HCEC 1CT (cell line): Measurements from ENCODE around the gene SUPT4H1.

Experiments used
- DNase-seq: peaks from one replicate; pipeline ENCODE4 v3.0.0-alpha.2; 2017

SUPT4H1 gene

DNA sequence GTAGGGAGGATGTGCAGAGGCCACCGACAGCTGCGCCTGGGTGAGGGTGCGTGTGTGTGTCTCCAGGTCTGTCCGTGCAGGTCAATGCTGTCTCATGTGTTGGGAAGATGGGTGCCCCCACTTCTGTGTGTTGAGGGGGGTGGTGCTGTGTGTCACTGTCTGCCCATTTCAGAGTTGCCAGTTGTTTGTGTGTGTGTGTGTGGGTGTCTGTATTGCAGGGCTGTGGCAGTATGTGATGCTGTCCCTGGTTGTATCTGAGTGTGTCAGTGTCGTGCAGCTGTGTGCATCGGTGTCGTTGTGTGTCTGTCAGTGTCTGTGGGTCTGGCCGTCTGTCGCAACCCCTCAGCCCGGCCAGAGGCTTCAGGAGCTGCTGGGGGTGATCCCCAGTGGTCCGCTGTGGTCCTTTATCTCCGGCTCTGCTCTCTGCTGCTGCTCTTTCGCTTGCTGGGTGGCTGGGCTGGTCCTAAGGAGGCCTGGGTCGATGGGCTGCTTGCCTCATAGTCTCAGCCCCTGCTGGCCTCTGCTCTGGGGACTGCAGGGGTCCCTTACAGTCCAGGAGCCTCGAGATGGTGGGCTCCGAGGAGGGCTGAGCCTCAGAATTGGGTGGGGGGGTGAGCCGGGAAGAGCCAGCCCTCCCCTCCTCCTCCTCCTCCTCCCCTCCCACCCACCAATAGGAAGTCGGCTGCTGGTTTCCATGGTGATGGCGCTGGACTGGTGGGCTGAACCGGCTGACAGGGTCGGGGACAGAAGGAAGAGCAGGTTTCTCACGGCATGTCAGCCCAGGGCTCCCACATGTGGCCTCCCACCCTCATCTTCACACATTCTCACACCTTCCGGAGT is 23.6 kb downstream of the SUPT4H1 start, which contains the start of gene TSPOAP1:
Gene TSPOAP1, minus strand, starts transcription at position 601 of the 840 bp plus-strand sequence. CDS start 875 bp downstream, outside the sequence.
- DNase-seq = no peak

DNA sequence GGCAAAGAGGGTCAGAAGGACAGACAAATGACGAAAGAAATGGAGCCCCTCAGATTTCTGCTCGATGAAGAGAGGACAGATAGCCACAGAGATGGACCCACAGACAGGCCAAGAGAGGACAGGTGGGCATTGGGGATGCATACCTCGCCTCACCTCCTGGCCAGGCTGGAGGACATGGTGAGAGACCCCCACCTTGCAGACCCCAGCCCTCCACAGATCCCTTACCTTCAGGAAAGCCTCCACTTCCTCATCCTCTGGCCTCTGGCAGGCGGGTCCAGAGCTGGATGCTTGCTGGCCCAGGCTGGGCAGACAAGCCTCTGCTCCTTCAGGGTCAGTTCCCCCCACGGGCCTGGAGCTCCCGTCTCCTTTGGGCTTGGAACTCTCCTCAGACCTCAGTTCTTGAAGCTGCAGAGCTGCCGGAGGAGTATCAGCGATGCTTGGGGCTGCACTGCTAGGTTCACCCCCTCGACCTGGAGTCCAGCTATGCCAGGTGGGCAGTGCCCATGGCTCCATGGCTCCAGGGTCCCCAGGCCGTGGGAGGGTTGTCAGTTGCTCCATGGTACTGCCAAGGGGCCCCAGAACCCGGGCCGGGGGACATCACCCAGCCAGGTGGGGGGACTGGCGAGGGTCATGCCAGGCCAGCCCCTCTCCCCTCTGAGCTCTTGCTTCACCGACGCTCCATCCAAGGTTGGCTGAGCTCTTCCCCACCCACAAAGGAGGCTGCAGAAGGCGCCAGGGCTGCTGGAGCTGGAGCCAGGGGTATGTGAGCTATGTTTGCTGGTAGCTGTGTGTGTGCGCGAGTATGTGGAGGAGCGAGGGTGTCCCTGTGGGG is 24.4 kb downstream of the SUPT4H1 start:
- DNase-seq = no peak

DNA sequence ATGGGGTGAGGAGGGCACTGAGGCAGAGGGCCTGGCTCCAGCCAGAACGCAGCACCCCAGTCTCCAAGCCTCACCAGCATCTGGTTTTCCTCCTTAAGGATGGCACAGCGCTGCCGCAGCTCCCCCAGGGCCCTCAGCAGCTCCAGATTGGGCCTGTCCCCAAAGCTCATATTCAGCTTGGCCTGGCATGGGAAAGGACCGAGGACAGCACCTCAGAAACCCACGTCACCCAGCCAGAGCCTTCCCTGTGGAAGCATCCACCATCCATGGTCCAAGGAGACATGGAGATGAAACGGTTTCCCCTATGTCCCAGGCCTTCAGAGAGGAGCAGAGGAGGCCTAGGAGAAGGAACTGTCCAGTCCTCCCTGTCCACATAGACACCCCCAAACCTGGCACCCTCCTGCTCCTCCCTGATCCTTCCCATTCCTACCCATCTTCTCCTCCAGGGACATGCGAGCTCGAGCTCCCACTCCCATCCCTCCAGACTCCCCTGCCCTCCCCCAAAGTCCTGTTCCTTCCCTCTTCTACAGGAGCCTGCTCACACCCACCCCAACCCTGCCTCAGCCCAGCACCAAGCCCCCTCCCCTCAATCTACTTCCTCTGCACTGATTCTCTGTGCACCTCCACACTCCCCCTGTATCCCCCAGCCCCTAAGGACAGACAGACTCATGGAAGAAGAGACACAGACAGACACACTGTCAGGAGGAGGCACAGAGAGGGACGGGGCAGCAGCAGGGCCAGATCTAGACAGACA is 25.2 kb downstream of the SUPT4H1 start:
- DNase-seq = no peak

DNA sequence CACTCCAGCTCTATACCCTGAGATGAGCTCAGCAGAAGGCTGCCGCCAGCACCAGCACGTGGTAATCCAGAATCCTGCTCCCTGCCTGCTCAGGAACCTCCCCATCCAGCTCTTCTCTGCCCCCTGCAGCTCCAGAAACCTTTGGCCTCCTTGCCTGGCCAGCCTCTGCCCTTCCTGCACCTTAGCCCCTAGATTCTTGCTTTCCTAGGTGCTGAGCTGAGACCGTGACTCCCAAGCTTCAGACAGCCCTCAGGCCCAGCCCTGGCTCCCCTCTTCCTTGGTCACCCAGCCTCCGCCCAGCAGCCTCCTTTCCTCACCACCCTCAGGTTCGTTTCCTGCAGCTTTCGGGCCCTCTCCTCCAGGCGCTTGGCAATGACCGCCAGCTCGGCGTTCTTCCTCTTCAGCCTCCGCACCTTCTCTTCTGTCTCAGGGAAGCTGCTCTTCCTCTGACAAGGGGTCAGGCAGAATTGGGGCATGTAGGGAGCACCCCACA is 26.0 kb downstream of the SUPT4H1 start:
- DNase-seq = no peak

DNA sequence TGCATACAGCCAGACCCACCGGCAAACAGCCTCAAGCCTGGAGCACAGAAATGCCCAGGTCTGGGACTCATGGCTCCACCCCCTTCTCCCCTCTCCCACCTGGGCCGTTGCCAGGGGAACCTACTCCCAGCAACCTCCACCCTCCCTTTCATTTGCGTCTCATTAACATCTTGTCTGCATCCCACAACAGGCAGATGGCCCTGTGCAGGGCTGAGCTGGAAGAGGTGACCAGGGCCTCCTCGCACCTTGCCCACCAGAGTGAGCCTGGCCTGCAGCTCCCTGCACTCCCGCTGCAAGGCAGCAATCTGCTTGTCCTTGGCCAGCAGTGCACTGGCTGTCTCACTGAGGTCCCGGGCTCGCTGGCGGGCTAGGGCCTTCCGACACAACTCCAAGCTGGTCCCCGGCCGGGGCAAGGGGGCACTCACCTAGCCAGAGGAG is 26.7 kb downstream of the SUPT4H1 start:
- DNase-seq = no peak

DNA sequence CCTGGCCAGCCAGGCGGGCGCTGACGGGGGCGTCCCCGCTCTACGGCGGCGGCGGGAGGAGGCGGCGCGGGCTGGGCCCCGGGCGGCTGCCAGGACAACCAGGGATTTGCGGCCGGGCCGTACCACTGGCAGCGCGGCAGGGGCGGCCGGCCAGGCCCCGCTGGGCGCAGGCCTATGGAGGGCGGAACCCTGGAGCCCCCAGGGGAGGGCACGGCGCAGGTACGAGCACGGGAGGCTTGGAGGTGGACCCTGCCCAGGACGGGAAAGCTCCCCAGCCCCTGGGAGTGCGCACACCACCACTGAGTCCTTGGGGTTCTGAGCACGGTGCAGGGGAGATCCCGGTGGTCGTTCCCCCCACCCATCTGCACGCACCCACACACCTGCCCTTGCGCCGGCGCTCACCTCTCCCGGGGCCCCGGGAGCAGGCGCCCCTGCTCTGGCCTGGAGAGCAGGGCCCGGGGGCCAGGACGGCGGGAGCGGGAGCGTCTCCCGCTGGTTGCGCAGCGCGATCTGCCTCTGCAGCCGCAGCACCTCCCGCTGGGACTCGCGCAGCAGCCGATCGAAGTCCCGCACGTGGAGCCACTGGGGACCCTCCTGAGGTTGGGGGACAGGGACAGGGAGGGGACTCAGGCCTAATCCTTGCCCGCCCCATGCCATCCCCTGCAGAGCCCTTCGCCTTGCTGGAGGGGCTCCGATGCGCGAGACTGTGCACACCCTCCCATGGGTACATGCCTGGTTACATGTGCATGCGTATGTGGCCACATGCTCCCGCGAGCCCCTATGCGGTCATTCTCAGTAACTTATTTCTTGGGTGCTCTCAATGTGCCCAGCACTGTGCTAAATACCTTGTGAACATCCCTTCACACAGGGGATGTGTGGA is 27.4 kb downstream of the SUPT4H1 start:
- DNase-seq = no peak

DNA sequence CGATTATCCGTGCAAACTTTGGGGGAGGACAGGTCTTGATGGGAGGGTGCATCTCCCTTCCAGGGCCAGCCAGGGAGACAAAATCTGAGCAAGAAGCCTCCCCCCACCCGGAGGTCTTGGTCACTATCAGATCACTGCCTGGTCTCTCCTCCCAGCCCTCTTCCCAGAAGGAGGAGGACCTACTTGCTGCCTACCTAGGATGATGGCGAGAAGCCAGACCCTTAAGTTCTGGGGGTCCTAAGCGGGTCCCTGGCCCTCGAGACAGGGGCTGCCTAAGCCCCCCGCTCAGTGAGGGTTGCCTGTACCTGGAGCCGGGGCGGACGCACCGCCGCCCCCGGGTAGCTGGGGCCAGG is 28.0 kb downstream of the SUPT4H1 start:
- DNase-seq = no peak

DNA sequence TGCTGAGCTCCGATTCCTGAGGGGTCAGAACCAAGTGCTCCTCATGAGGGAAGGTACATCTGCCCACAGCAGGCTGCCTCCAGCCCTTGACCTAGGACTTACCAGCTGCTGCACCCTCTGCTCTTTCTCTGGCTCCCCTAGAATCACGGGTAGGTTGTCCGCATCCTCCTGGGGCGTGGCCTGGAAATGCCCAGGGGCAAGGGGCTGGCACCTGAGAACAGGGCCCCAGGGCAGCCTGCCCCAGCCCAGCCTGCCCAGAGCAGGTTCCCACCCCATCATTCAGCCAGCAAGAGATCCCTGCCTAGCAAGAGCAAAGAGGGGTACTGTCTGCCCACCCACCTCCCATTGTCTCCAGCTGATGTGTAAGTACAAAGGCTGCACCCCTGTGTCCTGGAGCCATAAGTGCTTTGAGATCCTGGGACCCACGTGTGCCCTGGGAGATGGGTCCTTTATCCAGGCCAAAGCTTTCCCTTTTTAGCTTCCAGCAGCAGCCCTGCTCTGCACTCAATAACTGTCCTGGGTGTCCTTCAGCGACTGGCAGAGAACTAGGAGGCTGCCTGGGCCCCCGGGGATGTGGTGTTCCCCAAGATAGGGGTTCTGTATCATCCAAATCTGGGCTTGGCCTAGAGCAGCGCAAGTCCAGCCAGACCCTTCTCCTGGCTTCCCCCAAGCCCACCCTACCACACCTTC is 28.5 kb downstream of the SUPT4H1 start:
- no peak for DNase-seq

DNA sequence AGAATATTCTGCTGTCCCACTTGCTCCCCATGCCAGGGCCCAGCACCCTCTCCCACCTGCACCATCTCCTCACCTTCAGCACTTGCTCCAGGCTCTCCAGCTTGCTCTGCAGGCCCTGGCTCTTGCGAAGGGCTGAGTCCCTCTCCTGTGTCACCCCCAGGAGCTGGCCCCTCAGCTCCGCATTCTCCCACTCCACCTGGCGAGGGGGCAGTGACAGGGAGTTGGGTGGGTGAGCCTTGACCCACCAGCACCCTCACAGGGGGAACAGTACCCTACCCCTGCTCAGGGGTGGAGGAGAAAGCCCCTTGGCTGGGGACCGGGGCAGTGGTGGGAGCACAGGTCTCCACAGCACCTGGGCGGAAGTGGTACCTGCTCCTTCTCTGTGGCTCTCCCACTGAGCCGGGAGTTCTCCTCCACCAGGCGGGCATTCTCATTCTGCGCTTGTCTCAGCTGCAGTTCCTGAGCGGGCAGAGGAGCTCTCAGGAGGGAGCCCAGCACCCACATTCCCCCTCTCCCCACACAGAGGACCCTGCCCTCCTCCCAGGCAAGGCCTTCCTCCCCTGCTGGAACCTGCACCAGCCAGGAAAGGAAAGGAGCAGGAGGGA is 29.3 kb downstream of the SUPT4H1 start:
- DNase-seq = no peak

DNA sequence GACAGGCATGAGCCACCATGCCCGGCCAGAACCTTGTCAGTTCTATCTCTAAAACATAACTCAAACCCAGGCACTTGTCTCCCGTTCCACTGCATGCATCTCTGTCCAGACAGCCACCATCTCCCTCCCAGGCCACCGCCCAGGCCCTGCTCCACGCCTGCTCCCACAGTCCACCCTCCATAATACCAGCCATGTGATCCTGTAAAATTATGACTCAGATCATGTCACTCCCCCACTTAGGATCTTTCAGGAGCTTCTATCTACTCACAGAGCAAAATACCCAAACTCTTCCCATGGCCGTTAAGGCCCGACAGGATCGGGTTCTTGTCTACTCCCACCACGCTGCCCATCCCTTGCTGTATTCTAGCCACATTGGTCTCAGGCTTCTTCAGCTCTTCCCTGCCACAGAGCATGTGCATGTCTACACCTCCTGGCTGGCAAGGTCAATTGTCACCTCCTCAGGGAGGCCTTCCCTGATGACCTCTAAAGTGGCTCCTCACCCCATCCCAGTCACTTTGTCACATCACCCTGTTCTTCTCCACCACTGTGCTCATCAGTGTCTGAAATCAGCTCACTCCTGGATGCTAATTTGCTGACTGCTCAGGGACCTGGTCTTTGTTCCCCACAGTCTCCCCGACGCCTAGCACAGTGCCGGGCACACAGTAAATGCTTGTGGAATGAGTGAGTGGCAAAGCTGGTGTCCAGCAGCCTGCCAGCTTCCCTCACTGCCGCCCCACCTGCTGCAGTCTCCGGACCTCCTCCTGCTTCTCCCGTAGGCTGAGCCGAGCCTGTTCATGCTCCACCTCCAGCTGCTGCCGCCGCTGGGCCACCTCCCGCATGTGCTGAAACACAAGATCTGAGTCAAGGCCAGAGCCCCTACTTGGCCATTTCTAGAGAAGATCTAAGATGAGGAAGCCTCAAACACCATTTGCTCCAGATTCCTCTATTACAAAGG is 30.2 kb downstream of the SUPT4H1 start:
- DNase-seq = no peak

DNA sequence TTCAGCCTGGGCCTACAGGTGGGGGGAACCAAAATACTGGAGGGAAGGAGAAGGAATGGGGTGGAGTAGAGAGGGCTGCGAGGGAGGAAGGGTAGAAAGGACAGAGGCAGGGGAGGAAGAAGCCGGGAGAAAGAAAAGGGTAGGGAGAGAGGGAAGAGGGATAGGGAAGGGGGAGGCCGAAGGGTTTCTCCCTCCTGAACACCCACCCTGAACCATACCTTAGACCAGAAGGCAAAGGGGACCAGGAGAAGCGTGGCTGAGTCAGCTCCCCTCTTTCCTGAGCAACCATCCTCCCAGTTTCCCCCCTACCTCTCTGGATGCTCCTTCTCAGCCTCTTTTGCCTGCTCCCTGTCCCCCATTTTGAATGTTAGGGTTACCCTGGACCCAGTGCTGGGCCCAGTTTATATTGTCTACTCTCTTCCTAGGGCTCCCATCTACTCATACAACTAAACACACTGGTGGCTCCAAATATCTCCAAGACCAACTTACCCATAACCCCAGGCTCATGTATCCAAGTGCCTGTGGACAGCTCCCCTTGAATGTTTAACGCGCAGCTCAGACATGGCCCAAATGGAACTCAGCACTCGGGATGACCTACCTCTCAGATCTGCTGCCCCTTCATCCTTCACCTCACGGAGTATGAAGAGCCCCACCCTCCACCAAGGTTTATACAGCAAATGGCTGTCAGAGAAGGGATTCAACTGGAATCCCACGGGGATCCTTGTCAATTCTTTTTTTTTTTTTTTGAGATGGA is 31.3 kb downstream of the SUPT4H1 start:
- no peak for DNase-seq

DNA sequence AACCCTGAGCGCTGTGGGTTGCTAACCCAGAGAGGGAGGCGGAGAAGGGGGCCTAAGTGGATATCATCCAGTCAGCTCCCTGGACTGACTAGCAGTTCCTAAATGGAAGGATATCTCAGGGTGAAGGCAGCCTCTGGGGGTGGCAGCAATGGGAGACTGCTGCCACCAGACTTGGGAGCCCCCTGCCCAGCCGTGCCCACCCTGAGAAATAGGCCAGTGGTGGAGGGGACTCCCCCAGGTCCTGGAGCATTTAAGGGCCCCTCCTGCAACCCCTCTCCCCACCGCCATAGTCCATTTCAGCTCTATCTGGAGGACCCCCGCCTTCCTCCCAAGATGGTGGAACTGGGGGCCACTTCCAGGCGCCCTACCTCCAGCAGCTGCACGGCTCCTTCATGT is 31.8 kb downstream of the SUPT4H1 start:
- no peak for DNase-seq

DNA sequence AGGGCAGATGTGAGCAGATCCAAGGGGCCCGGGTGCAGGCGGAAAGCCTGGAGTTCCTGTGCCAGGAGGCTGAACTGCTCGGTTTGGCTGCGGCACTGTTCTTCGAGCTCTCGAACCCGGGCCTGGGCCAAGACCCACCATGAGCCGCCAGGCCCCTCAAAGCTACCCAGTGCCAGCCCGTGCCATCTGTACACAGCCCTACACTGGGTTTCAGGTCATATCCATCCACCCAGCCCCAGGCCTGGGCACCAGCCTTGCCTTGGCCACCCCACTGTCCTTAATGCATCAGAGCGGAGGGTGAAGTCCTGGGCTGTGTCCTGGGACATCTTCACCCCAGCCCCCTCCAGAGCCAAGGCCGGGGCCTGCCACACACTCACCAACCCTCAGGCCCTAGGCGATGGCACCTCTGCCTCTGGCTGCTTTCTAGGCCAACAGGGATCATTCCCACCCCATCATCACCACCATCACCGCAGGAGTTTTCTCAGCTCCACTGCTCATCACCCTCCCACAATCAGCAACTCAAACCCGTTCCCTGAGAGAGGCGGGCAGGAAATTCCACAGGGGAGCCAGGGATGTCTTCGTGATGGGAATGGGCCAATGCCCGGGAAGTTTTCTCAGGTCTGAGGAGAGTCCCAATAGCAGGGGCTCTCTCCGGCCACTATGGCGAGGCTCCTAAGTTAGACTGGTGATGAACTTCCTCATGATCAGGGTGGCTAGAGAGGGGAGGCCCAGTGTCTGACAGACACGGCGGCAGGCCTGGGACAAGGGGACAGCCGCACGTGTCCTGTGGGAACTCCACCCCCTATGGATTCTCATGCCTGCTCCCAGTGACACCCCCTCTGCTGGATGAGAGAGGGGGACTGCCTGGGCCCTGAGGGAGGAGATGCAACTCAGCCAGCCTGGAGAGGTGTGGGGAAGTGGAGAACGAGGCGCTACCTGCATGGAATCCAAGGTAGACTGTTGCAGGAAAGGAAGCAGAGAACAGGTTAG is 32.5 kb downstream of the SUPT4H1 start:
- DNase-seq = no peak

DNA sequence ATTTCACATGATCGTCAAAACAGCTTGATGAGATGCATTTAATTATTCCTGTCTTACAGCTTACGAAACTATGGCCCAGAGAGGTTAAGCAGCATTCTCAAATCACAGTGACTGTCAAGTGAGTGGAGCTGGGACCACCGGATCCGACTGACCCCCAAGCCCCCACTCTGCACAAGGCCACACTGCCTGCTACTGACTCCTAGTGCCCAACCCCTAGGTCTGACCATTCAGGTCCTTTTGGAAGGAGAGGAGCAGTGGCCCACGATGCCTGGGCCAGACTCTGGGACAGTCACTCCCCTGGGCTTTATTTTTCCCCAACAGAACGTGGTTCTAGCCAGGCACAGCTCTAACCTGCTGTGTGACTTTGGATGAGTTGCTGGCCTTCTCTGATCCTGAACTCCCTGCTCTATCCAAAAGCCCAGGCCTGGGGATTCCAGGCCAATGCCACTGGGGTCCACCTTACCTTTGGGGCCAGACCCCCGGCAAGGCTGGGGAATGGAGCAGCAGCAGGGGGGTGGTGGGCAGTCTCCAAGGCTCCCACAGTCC is 33.3 kb downstream of the SUPT4H1 start:
- DNase-seq = no peak

DNA sequence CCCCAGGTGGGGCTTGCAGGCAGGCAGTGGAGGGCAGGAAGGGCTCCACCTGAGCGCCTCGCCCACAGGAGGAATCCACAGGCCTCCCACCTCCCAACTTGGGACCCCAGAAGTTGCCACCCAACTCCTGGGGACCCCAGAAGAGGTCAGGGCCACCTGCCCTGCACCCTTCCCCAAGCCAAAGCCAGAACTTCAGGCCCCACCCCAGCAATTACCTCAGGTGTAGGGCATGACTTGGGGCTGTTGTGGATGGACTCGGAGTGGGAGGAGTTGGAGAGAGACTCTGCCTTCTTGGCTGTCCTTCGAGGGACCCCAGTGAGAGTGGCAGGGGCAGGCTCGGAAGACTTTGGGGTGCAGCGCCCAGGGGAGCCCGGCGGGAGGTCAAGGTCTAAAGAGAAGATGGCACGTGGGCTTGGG is 33.9 kb downstream of the SUPT4H1 start:
- no peak for DNase-seq

DNA sequence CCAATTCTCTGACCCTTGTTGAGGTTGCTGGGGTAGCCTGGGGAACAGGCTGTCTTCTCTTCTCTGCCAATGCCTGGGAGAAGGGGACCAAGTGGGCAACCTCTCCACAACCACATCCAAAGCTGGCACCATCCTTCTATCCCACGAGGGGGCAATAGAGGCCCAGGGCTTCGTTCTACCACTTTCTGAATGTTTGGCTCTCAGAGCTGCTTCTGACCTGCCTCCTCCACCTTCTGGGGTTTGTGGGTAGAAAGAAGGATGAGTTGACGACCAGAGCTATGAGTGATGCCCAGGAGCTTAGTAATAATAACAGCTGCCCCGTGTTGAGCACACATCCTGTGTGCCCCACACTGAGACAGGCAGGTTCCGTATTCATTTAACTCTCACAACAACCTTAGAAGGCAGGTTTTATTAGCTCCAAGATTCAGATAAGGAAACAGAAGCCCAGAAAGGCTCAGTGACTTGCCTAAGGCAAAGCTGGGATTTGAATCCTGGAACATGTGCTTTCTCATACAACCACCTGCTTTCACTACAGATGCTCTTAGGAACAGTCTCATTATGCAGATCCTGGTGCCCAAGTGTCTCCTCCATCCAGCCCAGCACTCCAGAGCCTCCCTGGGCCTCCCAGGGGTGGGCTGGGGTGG is 34.5 kb downstream of the SUPT4H1 start:
- DNase-seq = peak; percentile 54
